Keratinocyte (primary cell): ENCODE results near the gene VAC14.

Experiments used
- CTCF ChIP-seq, 3 experiments: IDR thresholded peaks in 1 of 3; conservative IDR thresholded peaks in 1 of 3; optimal IDR thresholded peaks in 1 of 3; 2 replicates in 2 of 3; 3 replicates in 1 of 3; pipeline versions ENCODE3 to v1.5.1; 2011; ENCODE audit warnings: low read length in 3 of 3, mild to moderate bottlenecking in 3 of 3, moderate library complexity in 2 of 3, control low read depth in 1 of 3, inconsistent platforms in 1 of 3; ENCODE audit not compliant: insufficient read depth in 2 of 3; ENCODE audit errors: extremely low read depth in 1 of 3
- EZH2 ChIP-seq: IDR thresholded peaks from one replicate; pipeline ENCODE4 v1.6.1; 2012; ENCODE audit warnings: inconsistent platforms, mild to moderate bottlenecking, low read length, moderate library complexity

GRCh38 chr16:70648606-70649005 is 152.4 kb downstream of the VAC14 start:
- TF ChIP-seq CTCF (optimal IDR thresholded peaks at IDR 0.05 in 1 of 3, IDR thresholded peaks at IDR 0.05 in 1 of 3, conservative IDR thresholded peaks at IDR 0.05 in 1 of 3; ENCODE audit: extremely low read depth in 1 of 3, insufficient read depth in 2 of 3, low read length in 3 of 3) (no peak), EZH2 (no peak)
